ENCODE measurements around the gene LRRC56. TPM values are rescaled to one million over a fixed set of nuclear protein-coding genes. Genes with fewer than 3 reads are reported as not detected.

Gene LRRC56
- total and polyA plus RNA-seq, 5 donors from 2014 or later: 0.89 to 5.8 (median 2.7) TPM

DNA sequence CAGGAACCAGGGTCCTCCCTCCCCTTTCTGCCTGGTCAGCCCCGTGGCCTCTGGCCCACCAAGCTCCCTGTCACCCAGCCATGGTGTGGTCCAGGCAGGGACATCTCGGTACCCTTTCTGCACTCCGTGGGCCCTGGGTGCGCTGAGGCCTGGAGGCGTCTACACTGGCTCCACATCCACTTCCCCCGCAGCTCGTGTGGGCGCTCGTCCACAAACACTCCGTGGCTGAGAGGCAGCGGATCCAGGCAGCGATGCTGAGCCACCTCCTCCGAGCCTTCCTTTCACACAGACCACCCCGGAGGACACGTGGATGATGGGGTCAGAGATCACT lies 46.4 kb upstream of the LRRC56 start:
- DNase-seq (no peak), ATAC-seq (ENCODE audit: low read depth in 2 of 2) (no peak)
- H3K36me3 ChIP-seq (ENCODE audit: control insufficient read depth, insufficient read depth, low read length): peaks cover 13% of the 10 kb centered on the region
- peaks cover 0 to 2% (median 0%) of the 10 kb centered on the region in 7 donors for H3K9me3 Mint-ChIP-seq
- no peak overlapping the region for H3K27ac Mint-ChIP-seq
- H3K4me1 Mint-ChIP-seq: peaks cover 0 to under 1% (median 0%) of the 10 kb centered on the region in 4 donors
- no peak overlapping the region for H3K4me3 Mint-ChIP-seq
- no peaks in the 10 kb centered on the region for H3K27me3 Mint-ChIP-seq
- no peak overlapping the region for H3K27ac ChIP-seq (ENCODE audit: insufficient read depth, low read length, poor library complexity, severe bottlenecking)
- H3K27me3 ChIP-seq (ENCODE audit: control insufficient read depth, insufficient read depth, low read length): no peaks in the 10 kb centered on the region
- peaks cover 3% of the 10 kb centered on the region for H3K36me3 Mint-ChIP-seq
- no peaks in the 10 kb centered on the region for H3K4me1 ChIP-seq (ENCODE audit: control insufficient read depth, insufficient read depth, low read length, poor library complexity, severe bottlenecking)
- no peak overlapping the region for H3K4me3 ChIP-seq (ENCODE audit: low read depth, low read length)
- no peaks in the 10 kb centered on the region for H3K9me3 ChIP-seq (ENCODE audit: control insufficient read depth in 2 of 2, low read length in 2 of 2)

DNA sequence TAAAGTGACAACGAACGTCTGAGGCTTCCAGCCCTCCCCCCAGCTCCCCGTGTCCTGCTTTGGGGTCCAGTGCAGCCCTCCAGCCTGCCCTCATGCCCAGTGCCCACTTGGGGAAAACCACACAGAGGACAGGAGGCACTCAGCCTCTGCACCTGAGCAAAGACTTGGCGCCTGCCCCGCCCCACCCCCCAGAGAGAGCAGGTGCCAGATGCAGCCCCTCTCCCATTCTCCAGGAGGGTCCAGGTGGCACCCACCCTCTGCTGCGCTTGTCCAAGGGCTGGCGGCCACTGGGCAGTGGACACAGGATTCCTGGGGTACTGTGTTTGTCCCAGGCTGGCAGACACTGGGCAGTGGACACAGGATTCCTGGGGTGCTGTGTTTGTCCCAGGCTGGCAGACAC lies 46.0 kb upstream of the LRRC56 start:
- Histone ChIP-seq H3K27ac (ENCODE audit: insufficient read depth, low read length, poor library complexity, severe bottlenecking) (no peak overlapping the region), H3K4me3 (ENCODE audit: low read depth, low read length) (no peak overlapping the region), H3K36me3 (ENCODE audit: control insufficient read depth, insufficient read depth, low read length) (peaks cover 16% of the 10 kb centered on the region), H3K4me1 (ENCODE audit: control insufficient read depth, insufficient read depth, low read length, poor library complexity, severe bottlenecking) (no peaks in the 10 kb centered on the region), H3K9me3 (ENCODE audit: control insufficient read depth in 2 of 2, low read length in 2 of 2) (no peaks in the 10 kb centered on the region), H3K27me3 (ENCODE audit: control insufficient read depth, insufficient read depth, low read length) (no peaks in the 10 kb centered on the region)
- Mint-ChIP-seq H3K27me3 (no peaks in the 10 kb centered on the region), H3K4me3 (no peak overlapping the region), H3K9me3 (peaks cover 0 to 2% (median 0%) of the 10 kb centered on the region in 7 donors), H3K4me1 (peaks cover 0 to 2% (median 0%) of the 10 kb centered on the region in 4 donors), H3K36me3 (peaks cover 4% of the 10 kb centered on the region), H3K27ac (peak overlapping the region in 1 of 3 donors; percentile 20)
- DNase-seq (no peak), ATAC-seq (ENCODE audit: low read depth in 2 of 2) (no peak)

- ATAC-seq (ENCODE audit: low read depth in 2 of 2) (no peak), DNase-seq (no peak)
- no peak overlapping the region for H3K27ac ChIP-seq (ENCODE audit: insufficient read depth, low read length, poor library complexity, severe bottlenecking)
- no peak overlapping the region for H3K4me3 ChIP-seq (ENCODE audit: low read depth, low read length)
- H3K4me1 ChIP-seq (ENCODE audit: control insufficient read depth, insufficient read depth, low read length, poor library complexity, severe bottlenecking): no peaks in the 10 kb centered on the region
- no peaks in the 10 kb centered on the region for H3K9me3 ChIP-seq (ENCODE audit: control insufficient read depth in 2 of 2, low read length in 2 of 2)
- Mint-ChIP-seq H3K36me3 (peaks cover 13% of the 10 kb centered on the region), H3K4me3 (no peak overlapping the region), H3K4me1 (peaks cover 0 to 10% (median 0%) of the 10 kb centered on the region in 4 donors), H3K27me3 (no peaks in the 10 kb centered on the region), H3K27ac (no peak overlapping the region), H3K9me3 (peaks cover 0 to 2% (median 0%) of the 10 kb centered on the region in 7 donors)
- H3K27me3 ChIP-seq (ENCODE audit: control insufficient read depth, insufficient read depth, low read length): no peaks in the 10 kb centered on the region
- H3K36me3 ChIP-seq (ENCODE audit: control insufficient read depth, insufficient read depth, low read length): peaks cover 26% of the 10 kb centered on the region
Measured at GRCh38 chr11:492427-493226, 44.7 kb upstream of the LRRC56 start.

- Histone ChIP-seq H3K36me3 (ENCODE audit: control insufficient read depth, insufficient read depth, low read length) (peaks cover 45% of the 10 kb centered on the region), H3K4me3 (ENCODE audit: low read depth, low read length) (no peak overlapping the region), H3K27me3 (ENCODE audit: control insufficient read depth, insufficient read depth, low read length) (no peaks in the 10 kb centered on the region), H3K27ac (ENCODE audit: insufficient read depth, low read length, poor library complexity, severe bottlenecking) (no peak overlapping the region), H3K4me1 (ENCODE audit: control insufficient read depth, insufficient read depth, low read length, poor library complexity, severe bottlenecking) (no peaks in the 10 kb centered on the region), H3K9me3 (ENCODE audit: control insufficient read depth in 2 of 2, low read length in 2 of 2) (no peaks in the 10 kb centered on the region)
- no peak overlapping the region for H3K27ac Mint-ChIP-seq
- peaks cover 15% of the 10 kb centered on the region for H3K36me3 Mint-ChIP-seq
- no peak for ATAC-seq (ENCODE audit: low read depth in 2 of 2)
- H3K4me1 Mint-ChIP-seq: peaks cover 0 to 12% (median 0%) of the 10 kb centered on the region in 4 donors
- DNase-seq: no peak
- H3K4me3 Mint-ChIP-seq: no peak overlapping the region
- peaks cover 0 to 2% (median 0%) of the 10 kb centered on the region in 7 donors for H3K9me3 Mint-ChIP-seq
- H3K27me3 Mint-ChIP-seq: no peaks in the 10 kb centered on the region
Measured at GRCh38 chr11:494761-495536, 42.4 kb upstream of the LRRC56 start.

GRCh38 chr11:495537-495931 lies 41.8 kb upstream of the LRRC56 start:
- H3K4me3 Mint-ChIP-seq: peak overlapping the region in 1 of 4 donors; percentile 68
- H3K27ac ChIP-seq (ENCODE audit: insufficient read depth, low read length, poor library complexity, severe bottlenecking): no peak overlapping the region
- H3K36me3 Mint-ChIP-seq: peaks cover 17% of the 10 kb centered on the region
- DNase-seq (no peak), ATAC-seq (ENCODE audit: low read depth in 2 of 2) (no peak)
- peak overlapping the region in 2 of 3 donors; percentile 6 to 63 for H3K27ac Mint-ChIP-seq
- no peaks in the 10 kb centered on the region for H3K9me3 ChIP-seq (ENCODE audit: control insufficient read depth in 2 of 2, low read length in 2 of 2)
- H3K36me3 ChIP-seq (ENCODE audit: control insufficient read depth, insufficient read depth, low read length): peaks cover 51% of the 10 kb centered on the region
- no peaks in the 10 kb centered on the region for H3K4me1 ChIP-seq (ENCODE audit: control insufficient read depth, insufficient read depth, low read length, poor library complexity, severe bottlenecking)
- peaks cover 0 to 2% (median 0%) of the 10 kb centered on the region in 7 donors for H3K9me3 Mint-ChIP-seq
- H3K27me3 ChIP-seq (ENCODE audit: control insufficient read depth, insufficient read depth, low read length): no peaks in the 10 kb centered on the region
- H3K27me3 Mint-ChIP-seq: no peaks in the 10 kb centered on the region
- H3K4me3 ChIP-seq (ENCODE audit: low read depth, low read length): no peak overlapping the region
- H3K4me1 Mint-ChIP-seq: peaks cover 0 to 13% (median 0%) of the 10 kb centered on the region in 4 donors

GRCh38 chr11:496834-497564 lies 40.3 kb upstream of the LRRC56 start:
- no peaks in the 10 kb centered on the region for H3K9me3 ChIP-seq (ENCODE audit: control insufficient read depth in 2 of 2, low read length in 2 of 2)
- H3K36me3 Mint-ChIP-seq: peaks cover 18% of the 10 kb centered on the region

GRCh38 chr11:497565-498296 lies 39.6 kb upstream of the LRRC56 start:
- H3K9me3 ChIP-seq (ENCODE audit: control insufficient read depth in 2 of 2, low read length in 2 of 2): no peaks in the 10 kb centered on the region
- peaks cover 4% of the 10 kb centered on the region for H3K4me1 ChIP-seq (ENCODE audit: control insufficient read depth, insufficient read depth, low read length, poor library complexity, severe bottlenecking)
- Mint-ChIP-seq H3K4me1 (peaks cover 0 to 22% (median 0%) of the 10 kb centered on the region in 4 donors), H3K4me3 (peak overlapping the region in 1 of 4 donors; percentile 58), H3K36me3 (peaks cover 18% of the 10 kb centered on the region), H3K27ac (no peak overlapping the region), H3K27me3 (no peaks in the 10 kb centered on the region), H3K9me3 (no peaks in the 10 kb centered on the region)
- no peak for ATAC-seq (ENCODE audit: low read depth in 2 of 2)
- DNase-seq: no peak
- peaks cover 61% of the 10 kb centered on the region for H3K36me3 ChIP-seq (ENCODE audit: control insufficient read depth, insufficient read depth, low read length)
- H3K27me3 ChIP-seq (ENCODE audit: control insufficient read depth, insufficient read depth, low read length): no peaks in the 10 kb centered on the region
- no peak overlapping the region for H3K4me3 ChIP-seq (ENCODE audit: low read depth, low read length)
- H3K27ac ChIP-seq (ENCODE audit: insufficient read depth, low read length, poor library complexity, severe bottlenecking): no peak overlapping the region

More at GRCh38 chr11:496834-497564, 40.3 kb upstream of the LRRC56 start:
- DNase-seq: no peak
- peaks cover 60% of the 10 kb centered on the region for H3K36me3 ChIP-seq (ENCODE audit: control insufficient read depth, insufficient read depth, low read length)
- Mint-ChIP-seq H3K4me3 (no peak overlapping the region), H3K4me1 (peaks cover 0 to 20% (median 0%) of the 10 kb centered on the region in 4 donors), H3K27me3 (no peaks in the 10 kb centered on the region), H3K27ac (peak overlapping the region in 1 of 3 donors; percentile 74), H3K9me3 (no peaks in the 10 kb centered on the region)
- H3K4me1 ChIP-seq (ENCODE audit: control insufficient read depth, insufficient read depth, low read length, poor library complexity, severe bottlenecking): no peaks in the 10 kb centered on the region
- H3K27ac ChIP-seq (ENCODE audit: insufficient read depth, low read length, poor library complexity, severe bottlenecking): no peak overlapping the region
- no peak for ATAC-seq (ENCODE audit: low read depth in 2 of 2)
- H3K27me3 ChIP-seq (ENCODE audit: control insufficient read depth, insufficient read depth, low read length): no peaks in the 10 kb centered on the region
- H3K4me3 ChIP-seq (ENCODE audit: low read depth, low read length): no peak overlapping the region

Data from CD4-positive, CD25-positive, alpha-beta regulatory T cell (primary cell).